HepG2 (cell line): ENCODE results near the gene PLXND1. TPM values are rescaled to one million over a fixed set of nuclear protein-coding genes. Genes with fewer than 3 reads are reported as not detected.
"Not testable (repeated sequence)": the region's sequence is repeated elsewhere in the genome, so short reads cannot be mapped to it uniquely, and the experiment has no call there.

ENCODE experiments used
- ATAC-seq: fragments of 200-7000 bp; cut with Tn5 transposase; 3 replicates; pipeline ENCODE4 v1.9.1; 2020; ENCODE audit warnings: mild to moderate bottlenecking, moderate library complexity
- BruUV-seq: library from RNA; stranded (reverse); fragments of 400-500 nt; replicated peaks from 2 replicates; lab custom pipeline; 2021; lab: Mats Ljungman, UMichigan
- CTCF ChIA-PET: fragments of 300-600 bp; formaldehyde crosslinking; extraction: SDS; loops from one replicate; lab custom pipeline; 2021; ENCODE audit warnings: low total read pairs, inconsistent platforms, low intra/inter-chr PET ratio; lab: Yijun Ruan, JAX
- POLR2A ChIA-PET: fragments of 350-600 bp; sonication (Branson Sonifier 250); formaldehyde crosslinking; loops from one replicate; lab custom pipeline; 2020; ENCODE audit warnings: antibody characterized with exemption, inconsistent platforms; lab: Yijun Ruan, JAX
- DNase-seq: peaks from one replicate; pipeline ENCODE4 v3.0.0-alpha.2; 2015; ENCODE audit warnings: low spot score
- FAIRE-seq: peaks from 3 replicates; lab custom pipeline; 2011; peaks lifted over from hg19 to GRCh38; lab: Jason Lieb, UNC
- H2AFZ ChIP-seq: one replicate; pipeline ENCODE4 v1.6.1; 2011; ENCODE audit warnings: low read length, inconsistent platforms
- H3K27ac ChIP-seq: fragments of 300-600 bp; 3 replicates; pipeline ENCODE4 v1.8.0; 2011; ENCODE audit warnings: mixed run types, mild to moderate bottlenecking, mixed read lengths, low read length, inconsistent platforms; ENCODE audit not compliant: insufficient read depth; ENCODE audit errors: extremely low read length
- H3K27me3 ChIP-seq, 2 experiments: fragments of 200-600 bp in 1 of 2; 2 replicates in 1 of 2; 3 replicates in 1 of 2; pipeline versions ENCODE4 v1.6.0 to v1.8.0; 2011; ENCODE audit warnings: low read length in 2 of 2, mild to moderate bottlenecking in 2 of 2, moderate library complexity in 2 of 2, inconsistent platforms in 1 of 2; ENCODE audit not compliant: insufficient read depth in 2 of 2, control insufficient read depth in 1 of 2
- H3K36me3 ChIP-seq, 2 experiments: fragments of 200-600 bp in 1 of 2; replicated peaks in 1 of 2; 2 replicates in 1 of 2; 3 replicates in 1 of 2; pipeline versions ENCODE4 v1.5.1 to v1.8.0; 2011; ENCODE audit warnings: low read length in 2 of 2, inconsistent platforms in 1 of 2; ENCODE audit not compliant: insufficient read depth in 2 of 2, control insufficient read depth in 1 of 2
- H3K4me1 ChIP-seq: 2 replicates; pipeline ENCODE4 v1.5.1; 2012; ENCODE audit warnings: low read length, inconsistent platforms; ENCODE audit not compliant: insufficient read depth
- H3K4me2 ChIP-seq: 2 replicates; pipeline ENCODE4 v1.6.0; 2011; ENCODE audit warnings: low read depth, low read length, inconsistent platforms
- H3K4me3 ChIP-seq, 3 experiments: fragments of 200-600 bp in 1 of 3; sonication (generic), shearing (Covaris generic) in 1 of 3; replicated peaks in 1 of 3; 2 replicates each; pipeline ENCODE4 v1.5.1; 2011 to 2016; ENCODE audit warnings: low read length in 3 of 3, inconsistent platforms in 2 of 3, low read depth in 2 of 3, mild to moderate bottlenecking in 2 of 3, control low read depth in 1 of 3, mixed read lengths in 1 of 3; ENCODE audit not compliant: insufficient read depth in 1 of 3
- H3K79me2 ChIP-seq: one replicate; pipeline ENCODE4 v1.6.1; 2011; ENCODE audit warnings: low read length, inconsistent platforms; ENCODE audit not compliant: insufficient read depth
- H3K9ac ChIP-seq: 2 replicates; pipeline ENCODE4 v1.6.0; 2011; ENCODE audit warnings: mild to moderate bottlenecking, low read depth, low read length, inconsistent platforms; ENCODE audit not compliant: insufficient read depth
- H3K9me3 ChIP-seq: 2 replicates; pipeline ENCODE4 v1.5.1; 2012; ENCODE audit warnings: mild to moderate bottlenecking, low read length
- H4K20me1 ChIP-seq: 2 replicates; pipeline ENCODE4 v1.6.0; 2011; ENCODE audit warnings: inconsistent platforms, mild to moderate bottlenecking, low read length, moderate library complexity; ENCODE audit not compliant: insufficient read depth
- SIX4 ChIP-seq: sonication (generic); formaldehyde crosslinking; IDR thresholded peaks from 2 replicates; pipeline ENCODE4 v1.4.0; 2020; ENCODE audit warnings: missing genetic modification reagents
- WGBS: methylation state at CpG from one replicate; pipeline ENCODE4 v1.1.6; 2017; ENCODE audit warnings: low lambda C conversion rate; 5-methylcytosine and 5-hydroxymethylcytosine counted together
- in situ Hi-C: cut with HindIII; loops from 2 replicates; pipeline ENCODE4 v1.10.0; 2017; ENCODE audit warnings: low pct_unique_long_range_greater_than_20kb; ENCODE audit not compliant: extremely low pct_ligation_motif_present
- intact Hi-C: fragments of 100-400 bp; cut with micrococcal nuclease; formaldehyde crosslinking; loops from one replicate; pipeline ENCODE4 v1.10.0; 2022; ENCODE audit not compliant: unreplicated experiment
- polyA plus RNA-seq, 8 experiments: library from polyadenylated mRNA; depleted of rRNA in 3 of 8; stranded (reverse) in 7 of 8; unstranded in 1 of 8; fragments of >200 nt; fragmentation: Illumina TruSeq in 4 of 8; extraction: Trizol in 4 of 8; gene quantifications; 2 replicates each; pipeline versions ENCODE4 v1.2.1 to v1.2.3, GENCODE V29; 2011 to 2016; ENCODE audit warnings: low read depth in 4 of 8, missing spikeins in 1 of 8, mixed read lengths in 1 of 8; ENCODE audit not compliant: insufficient read depth in 1 of 8
- total RNA-seq, 5 experiments: library from RNA; depleted of rRNA; stranded (reverse); fragments of >200 nt; fragmentation: Illumina TruSeq; extraction: Trizol; gene quantifications; 2 replicates each; pipeline ENCODE4 v1.2.3, GENCODE V29; 2016; ENCODE audit warnings: low read depth in 1 of 5

PLXND1 gene
- total and polyA plus RNA-seq, 2 of the 13 experiments (the other 11 are each of a cell fraction or from before 2014, with no cell fraction given) = 15.9 to 42.0 TPM

GRCh38 chr3:129545951-129546350 is 60.5 kb downstream of the PLXND1 start:
- H3K36me3 ChIP-seq, H3K9me3 ChIP-seq, FAIRE-seq, intact Hi-C loops, H3K79me2 ChIP-seq, H3K4me3 ChIP-seq, ATAC-seq, CTCF ChIA-PET, H3K27ac ChIP-seq, DNase-seq, H4K20me1 ChIP-seq, POLR2A ChIA-PET, BruUV-seq, H2AFZ ChIP-seq, H3K4me2 ChIP-seq, H3K27me3 ChIP-seq, H3K9ac ChIP-seq, in situ Hi-C loops: not testable (repeated sequence)
- H3K4me1 ChIP-seq = peaks cover 36% of the 10 kb centered on the region
- WGBS = 73% methylated on average over 3 of the region's 3 CpGs

- intact Hi-C loops = no loop called here
These were observed 62.5 kb downstream of the PLXND1 start for GRCh38 chr3:129543999-129544398.

More at GRCh38 chr3:129543999-129544398, 62.5 kb downstream of the PLXND1 start:
- H3K4me2 ChIP-seq = peak overlapping the region; percentile 47; the same call in 1 of the 2 replicates
- H3K9me3 ChIP-seq = no peaks in the 10 kb centered on the region
- H4K20me1 ChIP-seq = no peaks in the 10 kb centered on the region
- no peak for FAIRE-seq
- WGBS = 42% methylated on average over 9 of the region's 9 CpGs
- BruUV-seq = no TSS peak
- POLR2A ChIA-PET = interaction anchor here (0.9 to 1.5 kb wide), 2 partner anchors 9 to 52 kb away, joined by 3 to 8 read pairs; no protein-coding TSS in a partner anchor
- H3K4me1 ChIP-seq = peaks cover 47% of the 10 kb centered on the region
- TF ChIP-seq SIX4 = no peak
- TF ChIP-seq, all 625 proteins: peak for 0
- Histone ChIP-seq H3K4me3 (no peak overlapping the region), H3K36me3 (no peaks in the 10 kb centered on the region), H3K27me3 (peaks cover 0 to 8% of the 10 kb centered on the region in 2 experiments; a peak in 1 of 5 replicates), H3K9ac (no peak overlapping the region), H3K27ac (no peak overlapping the region), H2AFZ (no peak overlapping the region), H3K79me2 (no peaks in the 10 kb centered on the region)
- CTCF ChIA-PET = no interaction called here
- DNase-seq = no peak
- ATAC-seq = no peak; the same call in 2 of the 3 replicates
- in situ Hi-C loops = no loop called here
